ENCODE results near the gene TTC34. TPM values are rescaled to one million over a fixed set of nuclear protein-coding genes. Genes with fewer than 3 reads are reported as not detected.

Gene TTC34
- total and polyA plus RNA-seq, 10 of the 15 experiments (the other 5 are each of a cell fraction or from before 2014, with no cell fraction given) = 0.03 to 0.49 (median 0.05) TPM; not detected in 2

DNA sequence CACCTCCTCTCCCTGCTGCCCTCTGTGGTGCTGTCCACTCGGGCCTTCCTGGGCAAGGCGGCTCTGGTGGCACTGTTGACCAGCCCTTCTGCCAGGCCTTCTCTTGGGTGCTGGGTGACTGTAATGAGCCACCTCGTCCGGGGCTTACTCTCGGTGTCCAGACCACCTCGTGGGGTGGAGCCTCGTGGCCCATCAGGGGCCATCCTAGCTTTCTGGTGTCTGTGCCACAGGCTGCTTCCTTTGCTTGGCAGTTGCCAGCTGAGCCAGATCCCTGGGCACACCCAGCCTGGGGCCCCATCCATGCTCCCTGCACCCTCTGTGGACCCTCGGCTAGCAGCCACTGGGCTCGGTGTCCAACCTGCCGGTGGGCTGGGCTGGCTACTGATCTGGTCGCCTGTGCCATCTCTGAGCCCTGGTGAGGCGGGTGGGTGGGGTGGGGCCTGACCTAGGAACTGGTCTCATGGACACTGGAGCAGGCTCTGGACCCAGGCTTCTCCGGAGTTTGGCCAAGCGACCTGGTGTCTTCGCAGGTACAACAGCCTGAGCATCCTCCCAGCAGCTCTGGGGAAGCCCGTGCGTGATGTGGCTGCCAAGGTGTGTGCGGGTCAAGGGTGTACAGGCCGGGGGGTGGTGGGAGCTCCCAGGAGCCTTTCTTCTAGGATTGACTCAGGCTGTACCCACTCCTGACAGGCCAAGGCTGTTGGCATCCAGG is 213.5 kb downstream of the TTC34 start:
- ChIA-PET CTCF (no interaction called here), RAD21 (ENCODE audit: unreplicated experiment) (interaction anchor here (1.4 to 6.1 kb wide), 3 partner anchors 11 to 40 kb away, joined by 10 to 54 read pairs (median 31); partner anchors contain the start of gene TNFRSF14), SMC1A (ENCODE audit: uncharacterized antibody, unreplicated experiment) (no interaction called here), POLR2A (interaction anchor here (0.6 to 3.3 kb wide), 3 partner anchors 11 to 62 kb away, joined by 3 to 32 read pairs (median 4); partner anchors contain the start of gene PANK4)
- peaks cover 21% of the 10 kb centered on the region for H3K4me1 ChIP-seq (ENCODE audit: control insufficient read depth, insufficient read depth, low read length)
- FAIRE-seq (no peak), ATAC-seq (no peak), DNase-seq (ENCODE audit: low read depth, low spot score) (no peak)
- no peaks in the 10 kb centered on the region for H3K9me3 ChIP-seq (replicated peaks; ENCODE audit: control insufficient read depth, insufficient read depth, low read length)
- H2AFZ ChIP-seq (ENCODE audit: control insufficient read depth, low read depth, low read length) = no peak overlapping the region
- in situ Hi-C loops (cut with MboI) (no loop called here), intact Hi-C loops (cut with micrococcal nuclease; ENCODE audit: unreplicated experiment) (loop anchor here (2.0 kb wide), 1 partner anchor 55 kb away; no protein-coding TSS in a partner anchor)
- H3K27me3 ChIP-seq (replicated peaks in 1 of 2; ENCODE audit: control insufficient read depth in 2 of 2, insufficient read depth in 2 of 2, low read length in 1 of 2) = no peaks in the 10 kb centered on the region
- H3K4me3 ChIP-seq = no peak overlapping the region
- TF ChIP-seq HDAC2 (IDR thresholded peaks at IDR 0.05) (no peak), SRF (IDR thresholded peaks at IDR 0.05; ENCODE audit: low read depth in 2 of 2, low read length in 2 of 2) (no peak), SMARCA5 (IDR thresholded peaks at IDR 0.05) (no peak), IKZF2 (IDR thresholded peaks at IDR 0.05) (no peak), PAX5 (IDR thresholded peaks at IDR 0.05; ENCODE audit: borderline replicate concordance, low read depth, low read length) (no peak), MTA2 (IDR thresholded peaks at IDR 0.05; ENCODE audit: low read depth) (no peak), IKZF1 (conservative IDR thresholded peaks at IDR 0.05) (no peak), SPI1 (IDR thresholded peaks at IDR 0.05; ENCODE audit: borderline replicate concordance, insufficient read depth, low read depth, low read length) (no peak), SIN3A (IDR thresholded peaks at IDR 0.05; ENCODE audit: low read depth, low read length) (no peak), ZNF384 (IDR thresholded peaks at IDR 0.05; ENCODE audit: borderline replicate concordance, low read depth, low read length) (no peak), MEF2B (IDR thresholded peaks at IDR 0.05; ENCODE audit: partially characterized antibody, poor library complexity, severe bottlenecking) (no peak), MYC (IDR thresholded peaks at IDR 0.05; ENCODE audit: insufficient read depth, insufficient read length, insufficient replicate concordance, low read length, severe bottlenecking) (no peak), EGR1 (IDR thresholded peaks at IDR 0.05; ENCODE audit: borderline replicate concordance in 1 of 2, low read depth in 2 of 2, low read length in 2 of 2) (no peak), NFXL1 (IDR thresholded peaks at IDR 0.05; ENCODE audit: borderline replicate concordance) (no peak)
- TF ChIP-seq, protein P1, sequence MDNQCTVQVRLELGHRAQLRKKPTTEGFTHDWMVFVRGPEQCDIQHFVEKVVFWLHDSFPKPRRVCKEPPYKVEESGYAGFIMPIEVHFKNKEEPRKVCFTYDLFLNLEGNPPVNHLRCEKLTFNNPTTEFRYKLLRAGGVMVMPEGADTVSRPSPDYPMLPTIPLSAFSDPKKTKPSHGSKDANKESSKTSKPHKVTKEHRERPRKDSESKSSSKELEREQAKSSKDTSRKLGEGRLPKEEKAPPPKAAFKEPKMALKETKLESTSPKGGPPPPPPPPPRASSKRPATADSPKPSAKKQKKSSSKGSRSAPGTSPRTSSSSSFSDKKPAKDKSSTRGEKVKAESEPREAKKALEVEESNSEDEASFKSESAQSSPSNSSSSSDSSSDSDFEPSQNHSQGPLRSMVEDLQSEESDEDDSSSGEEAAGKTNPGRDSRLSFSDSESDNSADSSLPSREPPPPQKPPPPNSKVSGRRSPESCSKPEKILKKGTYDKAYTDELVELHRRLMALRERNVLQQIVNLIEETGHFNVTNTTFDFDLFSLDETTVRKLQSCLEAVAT (IDR thresholded peaks at IDR 0.05) = no peak
- TF ChIP-seq, protein P2, sequence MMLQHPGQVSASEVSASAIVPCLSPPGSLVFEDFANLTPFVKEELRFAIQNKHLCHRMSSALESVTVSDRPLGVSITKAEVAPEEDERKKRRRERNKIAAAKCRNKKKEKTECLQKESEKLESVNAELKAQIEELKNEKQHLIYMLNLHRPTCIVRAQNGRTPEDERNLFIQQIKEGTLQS (IDR thresholded peaks at IDR 0.05; ENCODE audit: borderline replicate concordance, extremely low read depth, low read depth, low read length) = no peak
- H3K27ac ChIP-seq (ENCODE audit: control insufficient read depth, insufficient read depth) = no peak overlapping the region
- BruUV-seq (replicated peaks) = no TSS peak
- peaks cover 4% of the 10 kb centered on the region for H3K79me2 ChIP-seq (ENCODE audit: control insufficient read depth, insufficient read depth, low read length)
- no peak overlapping the region for H3K9ac ChIP-seq (ENCODE audit: control insufficient read depth, insufficient read depth, low read length)
- 83% methylated on average over 19 of the region's 19 CpGs for WGBS (ENCODE audit: insufficient coverage, insufficient replicate concordance, low lambda C conversion rate, missing lambda C conversion rate)
- H3K36me3 ChIP-seq (ENCODE audit: control insufficient read depth in 2 of 2, insufficient read depth in 2 of 2, low read length in 1 of 2) = 0 out of 4 replicates have a peak, but pooled peaks cover 0 to 2% of the 10 kb centered on the region in 2 experiments
- H3K4me2 ChIP-seq (ENCODE audit: control insufficient read depth, insufficient read depth) = no peak overlapping the region
- no peaks in the 10 kb centered on the region for H4K20me1 ChIP-seq (ENCODE audit: control insufficient read depth, insufficient read depth)

Measured in GM12878 (cell line).